GM21447 (cell line): ENCODE data around the gene ARHGAP29.

Experiments
- ATAC-seq: cut with Tn5 transposase; IDR thresholded peaks from one replicate; pipeline ENCODE4 v1.9.1; 2021; ENCODE audit not compliant: unreplicated experiment

ARHGAP29 gene

DNA sequence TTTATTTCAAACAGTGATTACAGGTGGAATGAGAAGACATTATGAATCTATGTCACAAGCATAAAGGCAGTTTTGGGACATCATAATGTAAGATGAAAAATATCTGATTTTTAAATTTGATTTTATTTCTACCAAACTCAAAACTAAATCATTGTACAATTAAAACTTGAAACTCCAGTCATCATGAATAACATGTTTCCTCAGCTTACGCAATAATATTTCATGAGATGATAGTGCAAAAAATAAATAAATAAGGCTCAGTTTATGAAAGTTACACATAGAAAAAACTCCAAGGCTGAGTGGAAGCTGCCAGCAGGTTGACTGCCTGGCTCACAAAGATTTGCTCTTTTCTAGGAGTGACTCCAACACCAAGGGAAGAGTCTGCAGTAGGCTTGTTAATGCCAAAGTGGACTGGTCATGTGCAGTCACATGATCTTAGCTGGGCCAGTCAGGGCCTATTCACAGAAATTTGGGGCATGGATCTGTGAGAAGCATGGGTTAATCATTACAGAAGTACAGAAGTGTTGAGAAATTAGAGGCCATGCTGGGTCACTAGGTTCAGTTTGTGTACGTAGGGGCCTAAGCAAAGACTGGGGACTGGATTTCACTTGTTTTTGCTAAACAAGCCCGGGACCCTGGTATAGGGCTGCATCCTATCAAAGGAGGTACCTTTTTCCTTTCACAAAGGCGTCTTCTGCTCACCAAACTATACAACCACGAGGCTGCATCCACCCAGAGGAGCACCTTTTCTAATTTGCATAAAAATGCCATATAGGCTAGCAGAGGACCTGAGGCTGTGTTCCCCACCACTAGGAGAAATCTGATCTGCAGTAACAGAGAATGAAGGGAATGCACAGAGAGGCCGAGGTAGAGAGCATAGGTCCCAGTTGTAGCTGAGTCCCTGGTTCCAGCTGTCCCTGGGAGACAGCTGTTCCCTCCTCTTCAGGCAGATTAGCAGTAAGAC lies 111.6 kb downstream of the ARHGAP29 start:
- ATAC-seq = no peak

DNA sequence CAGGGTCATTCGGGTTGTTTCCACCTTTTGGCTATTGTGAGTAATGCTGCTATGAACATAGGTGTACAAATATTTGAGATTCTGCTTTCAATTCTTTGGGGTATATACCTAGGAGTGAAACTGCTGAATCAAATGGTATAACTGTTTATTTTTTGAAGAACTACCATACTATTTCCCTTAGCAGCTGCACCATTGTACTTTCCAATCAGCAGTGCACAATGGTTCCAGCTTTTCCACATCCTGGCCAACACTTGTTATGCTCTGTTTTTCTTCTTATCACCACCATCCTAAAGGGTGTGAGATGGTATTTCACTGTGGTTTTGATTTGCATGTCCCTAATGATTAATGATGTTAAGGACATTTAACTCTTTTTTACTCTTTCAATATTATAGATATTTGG lies 112.8 kb downstream of the ARHGAP29 start:
- ATAC-seq = no peak

- ATAC-seq = no peak
Observed at GRCh38 chr1:94122201-94122970, 115.0 kb downstream of the ARHGAP29 start.
